Vagina (tissue), 2 donors: ENCODE measurements around the gene PTPRD.

Experiments used
- POLR2A ChIP-seq, 2 donors: fragments of 450-650 bp; IDR thresholded peaks; one replicate each; pipeline ENCODE4 v1.6.1; 2017; ENCODE audit warnings: antibody characterized with exemption in 2 of 2, mild to moderate bottlenecking in 2 of 2, moderate library complexity in 2 of 2
- TF ChIP-seq, protein P1 (sequence below), 3 experiments: fragments of 450-650 bp in 2 of 3; fragments of 200-600 bp in 1 of 3; sonication (generic) in 1 of 3; IDR thresholded peaks; one replicate each; pipeline ENCODE4 v1.5.1; 2017 to 2019; ENCODE audit warnings: antibody characterized with exemption in 3 of 3, mild to moderate bottlenecking in 2 of 3, moderate library complexity in 2 of 3

- no peak for TF ChIP-seq POLR2A (IDR thresholded peaks at IDR 0.05)
- TF ChIP-seq, protein P1, sequence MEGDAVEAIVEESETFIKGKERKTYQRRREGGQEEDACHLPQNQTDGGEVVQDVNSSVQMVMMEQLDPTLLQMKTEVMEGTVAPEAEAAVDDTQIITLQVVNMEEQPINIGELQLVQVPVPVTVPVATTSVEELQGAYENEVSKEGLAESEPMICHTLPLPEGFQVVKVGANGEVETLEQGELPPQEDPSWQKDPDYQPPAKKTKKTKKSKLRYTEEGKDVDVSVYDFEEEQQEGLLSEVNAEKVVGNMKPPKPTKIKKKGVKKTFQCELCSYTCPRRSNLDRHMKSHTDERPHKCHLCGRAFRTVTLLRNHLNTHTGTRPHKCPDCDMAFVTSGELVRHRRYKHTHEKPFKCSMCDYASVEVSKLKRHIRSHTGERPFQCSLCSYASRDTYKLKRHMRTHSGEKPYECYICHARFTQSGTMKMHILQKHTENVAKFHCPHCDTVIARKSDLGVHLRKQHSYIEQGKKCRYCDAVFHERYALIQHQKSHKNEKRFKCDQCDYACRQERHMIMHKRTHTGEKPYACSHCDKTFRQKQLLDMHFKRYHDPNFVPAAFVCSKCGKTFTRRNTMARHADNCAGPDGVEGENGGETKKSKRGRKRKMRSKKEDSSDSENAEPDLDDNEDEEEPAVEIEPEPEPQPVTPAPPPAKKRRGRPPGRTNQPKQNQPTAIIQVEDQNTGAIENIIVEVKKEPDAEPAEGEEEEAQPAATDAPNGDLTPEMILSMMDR (IDR thresholded peaks at IDR 0.05), result no peak
Measured at GRCh38 chr9:8730618-8731017, 1882.2 kb downstream of the PTPRD start.
